RWPE1 (cell line): ENCODE data around the gene MYO5B.

Experiments used
- CTCF ChIA-PET: fragments of 350-600 bp; sonication (Branson Sonifier 250); formaldehyde crosslinking; extraction: SDS; loops from one replicate; lab custom pipeline; 2021; lab: Yijun Ruan, JAX
- POLR2A ChIA-PET: fragments of 400-600 bp; formaldehyde crosslinking; extraction: SDS; loops from one replicate; lab custom pipeline; 2020; ENCODE audit warnings: antibody characterized with exemption; ENCODE audit not compliant: low non-redundant PET; lab: Yijun Ruan, JAX
- DNase-seq: peaks from one replicate; pipeline ENCODE4 v3.0.0; 2012; ENCODE audit warnings: low spot score
- H3K27ac ChIP-seq: fragments of 450-650 bp; 2 replicates; pipeline ENCODE4 v1.5.1; 2017
- CTCF ChIP-seq: fragments of 450-650 bp; conservative IDR thresholded peaks from 2 replicates; pipeline ENCODE4 v1.5.1; 2017; ENCODE audit warnings: low read depth, mild to moderate bottlenecking

Gene MYO5B

GRCh38 chr18:50075772-50076171 lies 119.2 kb downstream of the MYO5B start:
- ChIA-PET CTCF (interaction anchor here (0.6 kb wide), 1 partner anchor 282 kb away, joined by 3 read pairs; no protein-coding TSS in a partner anchor), POLR2A (no interaction called here)
- no peak for TF ChIP-seq CTCF
- no peak overlapping the region for H3K27ac ChIP-seq
- no peak for DNase-seq

GRCh38 chr18:50074404-50074803 lies 120.5 kb downstream of the MYO5B start:
- TF ChIP-seq CTCF: no peak
- H3K27ac ChIP-seq: no peak overlapping the region
- no peak for DNase-seq
- ChIA-PET CTCF (no interaction called here), POLR2A (no interaction called here)

GRCh38 chr18:50073319-50073718 lies 121.6 kb downstream of the MYO5B start:
- POLR2A ChIA-PET: no interaction called here
- CTCF ChIA-PET: no interaction called here
- no peak overlapping the region for H3K27ac ChIP-seq
- no peak for DNase-seq
- TF ChIP-seq CTCF: no peak

GRCh38 chr18:50072146-50072545 lies 122.8 kb downstream of the MYO5B start:
- DNase-seq: no peak
- TF ChIP-seq CTCF: no peak
- ChIA-PET POLR2A (no interaction called here), CTCF (interaction anchor here (0.5 to 0.7 kb wide), 2 partner anchors 42 to 1636 kb away, joined by 4 to 7 read pairs; no protein-coding TSS in a partner anchor)
- H3K27ac ChIP-seq: no peak overlapping the region

- ChIA-PET POLR2A (no interaction called here), CTCF (no interaction called here)
- H3K27ac ChIP-seq: no peak overlapping the region
- no peak for DNase-seq
- no peak for TF ChIP-seq CTCF
These were observed 123.5 kb downstream of the MYO5B start for GRCh38 chr18:50071397-50071796.

GRCh38 chr18:50069422-50069821 lies 125.5 kb downstream of the MYO5B start:
- no peak for TF ChIP-seq CTCF
- ChIA-PET POLR2A (no interaction called here), CTCF (no interaction called here)
- H3K27ac ChIP-seq: no peak overlapping the region
- no peak for DNase-seq
